HepG2 (cell line): ENCODE data around the gene CCNB1. TPM values are rescaled to one million over a fixed set of nuclear protein-coding genes. Genes with fewer than 3 reads are reported as not detected.

Experiments
- ATF1 ChIP-seq: IDR thresholded peaks from 2 replicates; pipeline ENCODE4 v1.6.1; 2016; ENCODE audit warnings: mild to moderate bottlenecking, control low read depth
- ATF5 ChIP-seq: sonication (generic); formaldehyde crosslinking; IDR thresholded peaks from 2 replicates; pipeline ENCODE4 v1.4.0; 2020; ENCODE audit warnings: mild to moderate bottlenecking, low read depth, missing genetic modification reagents
- CAMTA2 ChIP-seq: sonication (generic); formaldehyde crosslinking; IDR thresholded peaks from 2 replicates; pipeline ENCODE4 v1.4.0; 2020; ENCODE audit warnings: mild to moderate bottlenecking, missing genetic modification reagents, borderline replicate concordance
- DMAP1 ChIP-seq: IDR thresholded peaks from 2 replicates; pipeline ENCODE4 v1.6.1; 2016
- DRAP1 ChIP-seq: IDR thresholded peaks from 2 replicates; pipeline ENCODE4 v1.6.1; 2016; ENCODE audit warnings: missing genetic modification reagents, missing compliant biosample characterization
- HNRNPL ChIP-seq: fragments of 200-400 bp; formaldehyde crosslinking; IDR thresholded peaks from 2 replicates; pipeline ENCODE4 v1.6.1; 2017; ENCODE audit warnings: mild to moderate bottlenecking, low read depth, low read length
- HNRNPLL ChIP-seq: fragments of 200-400 bp; formaldehyde crosslinking; IDR thresholded peaks from 2 replicates; pipeline ENCODE4 v1.6.1; 2017; ENCODE audit warnings: mild to moderate bottlenecking, low read depth, low read length; ENCODE audit not compliant: poor library complexity, severe bottlenecking
- ISL2 ChIP-seq: sonication (generic); formaldehyde crosslinking; IDR thresholded peaks from 2 replicates; pipeline ENCODE4 v1.5.0; 2020; ENCODE audit warnings: missing genetic modification reagents
- KMT2A ChIP-seq: sonication (generic); formaldehyde crosslinking; IDR thresholded peaks from 2 replicates; pipeline ENCODE4 v1.4.0; 2020; ENCODE audit warnings: missing genetic modification reagents
- SALL2 ChIP-seq: sonication (generic); formaldehyde crosslinking; IDR thresholded peaks from 2 replicates; pipeline ENCODE4 v1.8.1; 2023; ENCODE audit warnings: mild to moderate bottlenecking, missing genetic modification reagents, inconsistent platforms
- SOX5 ChIP-seq: IDR thresholded peaks from 2 replicates; pipeline ENCODE4 v1.6.1; 2016; ENCODE audit warnings: borderline replicate concordance
- ZBTB39 ChIP-seq: sonication (generic); formaldehyde crosslinking; IDR thresholded peaks from 2 replicates; pipeline ENCODE4 v1.5.0; 2020; ENCODE audit warnings: missing genetic modification reagents
- ZMAT3 ChIP-seq: sonication (generic); formaldehyde crosslinking; conservative IDR thresholded peaks from 2 replicates; pipeline ENCODE4 v1.7.0; 2021; ENCODE audit warnings: missing genetic modification reagents
- ZNF280B ChIP-seq: sonication (generic); formaldehyde crosslinking; IDR thresholded peaks from 2 replicates; pipeline ENCODE4 v1.5.0; 2020; ENCODE audit warnings: missing genetic modification reagents, mild to moderate bottlenecking, borderline replicate concordance
- ZNF331 ChIP-seq: sonication (generic); formaldehyde crosslinking; IDR thresholded peaks from 2 replicates; pipeline ENCODE4 v1.4.0; 2020; ENCODE audit warnings: missing genetic modification reagents
- ZNF569 ChIP-seq: sonication (generic); formaldehyde crosslinking; IDR thresholded peaks from 2 replicates; pipeline ENCODE4 v1.5.0; 2020; ENCODE audit warnings: mild to moderate bottlenecking, missing genetic modification reagents, moderate library complexity, borderline replicate concordance
- ZNF574 ChIP-seq: sonication (generic); formaldehyde crosslinking; IDR thresholded peaks from 2 replicates; pipeline ENCODE4 v1.4.0; 2020; ENCODE audit warnings: missing genetic modification reagents
- ZNF589 ChIP-seq: sonication (generic); formaldehyde crosslinking; conservative IDR thresholded peaks from 2 replicates; pipeline ENCODE4 v1.8.0; 2022; ENCODE audit warnings: mild to moderate bottlenecking, moderate library complexity, missing genetic modification reagents
- ZNF670 ChIP-seq: sonication (generic); formaldehyde crosslinking; IDR thresholded peaks from 2 replicates; pipeline ENCODE4 v1.8.0; 2022; ENCODE audit warnings: mild to moderate bottlenecking, missing genetic modification reagents, borderline replicate concordance
- polyA plus RNA-seq, 8 experiments: library from polyadenylated mRNA; depleted of rRNA in 3 of 8; stranded (reverse) in 7 of 8; unstranded in 1 of 8; fragments of >200 nt; fragmentation: Illumina TruSeq in 4 of 8; extraction: Trizol in 4 of 8; gene quantifications; 2 replicates each; pipeline versions ENCODE4 v1.2.1 to v1.2.3, GENCODE V29; 2011 to 2016; ENCODE audit warnings: low read depth in 4 of 8, missing spikeins in 1 of 8, mixed read lengths in 1 of 8; ENCODE audit not compliant: insufficient read depth in 1 of 8
- total RNA-seq, 5 experiments: library from RNA; depleted of rRNA; stranded (reverse); fragments of >200 nt; fragmentation: Illumina TruSeq; extraction: Trizol; gene quantifications; 2 replicates each; pipeline ENCODE4 v1.2.3, GENCODE V29; 2016; ENCODE audit warnings: low read depth in 1 of 5

Gene CCNB1
- total and polyA plus RNA-seq, 2 of the 13 experiments (the other 11 are each of a cell fraction or from before 2014, with no cell fraction given) = 82.3 to 316 TPM

GRCh38 chr5:69166686-69167492 is at the start of gene CCNB1 (continued):
- TF ChIP-seq DRAP1 (CRISPR knock-in tag) (peak; percentile 82), ZNF280B (CRISPR knock-in tag) (peak; percentile 81), ZNF574 (CRISPR knock-in tag) (peak; percentile 38; the same call in 1 of the 2 replicates), ZBTB39 (no peak), DMAP1 (CRISPR knock-in tag) (peak; percentile 92), HNRNPL (peak; percentile 67; the same call in 1 of the 2 replicates), ZMAT3 (CRISPR knock-in tag) (peak; percentile 67; the same call in 1 of the 2 replicates), ATF1 (CRISPR knock-in tag) (0 out of 2 replicates have a peak, but pooled peaks have one; percentile 65), CAMTA2 (CRISPR knock-in tag) (0 out of 2 replicates have a peak, but pooled peaks have one; percentile 59), KMT2A (CRISPR knock-in tag) (peak; percentile 76; the same call in 1 of the 2 replicates), ZNF331 (peak; percentile 71), SALL2 (CRISPR knock-in tag) (no peak; the same call in 1 of the 2 replicates), ZNF589 (peak; percentile 89), ZNF670 (CRISPR knock-in tag) (0 out of 2 replicates have a peak, but pooled peaks have one; percentile 48), ATF5 (no peak), SOX5 (CRISPR knock-in tag) (peak; percentile 11; the same call in 1 of the 2 replicates), HNRNPLL (peak; percentile 67), ZNF569 (CRISPR knock-in tag) (0 out of 2 replicates have a peak, but pooled peaks have one; percentile 43), ISL2 (CRISPR knock-in tag) (peak; percentile 37; the same call in 1 of the 2 replicates)
